Right cardiac atrium (tissue), 5 donors: ENCODE measurements around the gene NEURL2. TPM values are rescaled to one million over a fixed set of nuclear protein-coding genes. Genes with fewer than 3 reads are reported as not detected.
"Not testable (repeated sequence)": the region's sequence is repeated elsewhere in the genome, so short reads cannot be mapped to it uniquely, and the experiment has no call there.

Experiments
- ATAC-seq, 2 donors: fragments of 200-7000 bp; cut with Tn5 transposase; one replicate each; pipeline versions ENCODE4 v1.8.0 to v1.9.1; 2020; ENCODE audit warnings: moderate library complexity in 2 of 2, mild to moderate bottlenecking in 1 of 2
- DNase-seq, 3 donors: peaks; one replicate each; pipeline ENCODE4 v3.0.0-alpha.2; 2020
- H3K27ac ChIP-seq: one replicate; pipeline ENCODE4 v1.5.1; 2013; ENCODE audit warnings: mild to moderate bottlenecking, low read length, control low read depth, moderate library complexity
- H3K27me3 ChIP-seq: one replicate; pipeline ENCODE4 v1.6.1; 2013; ENCODE audit not compliant: control insufficient read depth, insufficient read depth
- H3K4me1 ChIP-seq: one replicate; pipeline ENCODE4 v1.6.1; 2013; ENCODE audit warnings: low read length; ENCODE audit not compliant: control insufficient read depth, insufficient read depth
- H3K4me3 ChIP-seq: one replicate; pipeline ENCODE4 v1.5.1; 2013; ENCODE audit warnings: low read length, control low read depth
- H3K9me3 ChIP-seq: one replicate; pipeline ENCODE4 v1.6.1; 2013; ENCODE audit warnings: low read length; ENCODE audit not compliant: control insufficient read depth
- WGBS: extraction: QIAGEN DNeasy Blood & Tissue Kit; methylation state at CpG from one replicate; pipeline ENCODE4 v1.1.7; 2013; 5-methylcytosine and 5-hydroxymethylcytosine counted together
- intact Hi-C, 4 donors: fragments of 100-400 bp; cut with DNase I; formaldehyde crosslinking; loops; one replicate each; pipeline versions ENCODE4 v1.11.0 to v1.14.0; 2022 to 2023
- polyA plus RNA-seq: library from polyadenylated mRNA; stranded (reverse); fragments of 200-250 nt; gene quantifications from one replicate; pipeline ENCODE4 v1.2.3, GENCODE V29; 2013
- total RNA-seq, 4 donors: library from RNA; stranded (reverse); fragmentation: NEBNext Ultra II Directional; extraction: Animal tissue kit (Norgen Biotek cat#: 25700); gene quantifications; one replicate each; pipeline ENCODE4 v1.2.1, GENCODE V29; 2021
- donor health status: healthy with polysubstance abuse.
- donor health status: DM: no; HTN: yes; CAD: no.
- donor health status: DM: no; HTN: no; CAD: no.
- donor health status: DM: no; HTN: yes; CAD: no; lungs with severe emphysema.
- donor health status: DM: yes; HTN: yes; CAD: no.

The NEURL2 gene
- total and polyA plus RNA-seq, 5 donors = 7.0 to 9.8 (median 7.7) TPM

DNA sequence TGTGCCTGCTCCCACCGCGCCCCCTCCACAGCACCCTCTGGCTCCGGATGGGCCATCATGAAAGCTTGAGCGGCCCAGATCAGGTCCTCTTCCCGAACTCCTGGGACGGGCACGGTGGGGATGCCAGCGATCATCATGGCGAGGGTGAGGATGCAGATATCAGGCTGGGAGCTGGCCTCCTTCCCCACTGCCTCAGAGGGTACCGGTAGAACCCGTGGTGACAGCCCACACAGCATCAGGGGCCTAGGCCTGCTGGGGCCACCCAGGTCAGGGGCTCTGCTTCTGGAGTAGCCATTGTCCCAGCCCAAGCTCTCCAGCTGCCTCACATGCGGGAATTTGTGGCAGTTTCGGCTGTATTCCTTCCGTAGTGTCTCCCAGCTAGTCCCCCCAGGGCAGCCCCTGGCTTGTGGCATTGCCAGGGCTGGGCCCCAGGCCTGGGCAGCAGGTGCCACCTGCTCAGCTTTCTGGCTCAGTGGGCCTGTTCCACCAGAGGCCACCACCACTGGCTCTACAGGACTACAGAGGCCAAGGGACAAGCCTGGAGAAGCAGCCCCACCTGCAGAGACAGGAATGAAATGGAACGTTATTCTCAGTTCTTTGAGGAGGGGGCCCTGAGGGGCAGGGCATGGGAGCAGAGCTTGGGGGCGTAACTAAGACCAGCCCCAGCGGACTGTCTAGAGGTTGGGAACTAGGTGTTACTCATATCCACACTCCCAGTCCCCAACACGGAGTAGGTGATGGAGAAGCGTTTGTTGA is 4.2 kb downstream of the NEURL2 start:
- Histone ChIP-seq H3K9me3 (no peaks in the 10 kb centered on the region), H3K27me3 (no peaks in the 10 kb centered on the region), H3K4me3 (no peak overlapping the region), H3K27ac (no peak overlapping the region), H3K4me1 (no peaks in the 10 kb centered on the region)
- no peak for ATAC-seq
- intact Hi-C loops = no loop called here
- 89% methylated on average over 19 of the region's 19 CpGs for WGBS
- DNase-seq = peak in 1 of 3 donors; percentile 48

- Histone ChIP-seq H3K4me3 (no peak overlapping the region), H3K9me3 (no peaks in the 10 kb centered on the region), H3K4me1 (no peaks in the 10 kb centered on the region), H3K27me3 (no peaks in the 10 kb centered on the region), H3K27ac (no peak overlapping the region)
- WGBS = 79% methylated on average over 9 of the region's 9 CpGs
- ATAC-seq (no peak), DNase-seq (peak in 1 of 3 donors; percentile 17)
- intact Hi-C loops = no loop called here
These were observed 7.9 kb downstream of the NEURL2 start for GRCh38 chr20:45883100-45883469.

- H3K4me1 ChIP-seq = no peaks in the 10 kb centered on the region
These were observed 8.4 kb downstream of the NEURL2 start for GRCh38 chr20:45882469-45883099.

DNA sequence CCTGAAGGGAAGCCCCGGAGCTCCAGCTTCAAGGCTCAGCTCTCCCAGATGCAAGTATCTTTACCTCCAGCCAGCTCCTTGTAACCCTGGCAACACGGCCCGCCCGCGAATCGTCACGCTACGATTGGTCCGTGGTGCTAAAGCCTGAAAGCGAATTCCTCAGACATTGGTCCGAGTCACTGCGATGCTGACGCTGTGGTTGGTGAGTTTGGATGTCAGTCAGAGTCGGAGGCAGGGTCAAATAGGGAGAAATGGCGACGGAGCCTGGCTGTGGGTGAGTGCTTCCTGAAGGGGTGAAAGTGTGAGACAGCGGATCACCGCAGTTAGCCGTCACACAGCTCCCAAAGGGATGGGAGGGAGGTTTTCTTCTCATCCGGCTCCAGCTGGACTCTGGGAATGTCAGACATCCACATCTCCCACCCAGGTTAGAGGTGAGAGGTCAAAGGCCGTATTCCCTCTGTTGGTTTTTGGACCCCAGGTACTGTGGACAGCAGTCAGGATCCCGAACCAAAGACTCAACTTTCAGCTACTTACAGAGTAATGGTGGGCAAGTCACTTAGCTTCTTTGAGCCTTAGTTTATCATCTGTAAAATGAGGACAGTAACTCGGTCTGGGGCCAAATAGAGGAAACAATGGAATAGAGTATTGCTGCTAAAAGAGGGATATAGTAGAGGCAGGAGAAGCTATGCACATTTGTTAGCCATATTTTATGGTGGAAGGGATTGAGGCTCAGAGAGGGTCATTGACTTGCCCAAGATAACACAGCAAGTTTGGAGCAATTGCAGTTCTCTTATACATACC is 9.8 kb downstream of the NEURL2 start, which contains the start of gene ZSWIM1:
Gene ZSWIM1 (plus strand): TSS at position 240 of the 801 bp plus-strand sequence. CDS start 1,366 bp downstream, outside the sequence.
- H3K27me3 ChIP-seq = no peaks in the 10 kb centered on the region
- DNase-seq = peak; percentile 99 to 100 (median 100)
- no peaks in the 10 kb centered on the region for H3K9me3 ChIP-seq
- H3K4me1 ChIP-seq = no peaks in the 10 kb centered on the region
- peak within 1 kb of the TSS; percentile 80 for H3K27ac ChIP-seq
- under 1% methylated on average over 23 of the region's 23 CpGs for WGBS
- peak within 1 kb of the TSS; percentile 69 for H3K4me3 ChIP-seq
- intact Hi-C loops = no loop called here
- peak; percentile 97 for ATAC-seq

More at GRCh38 chr20:45882469-45883099, 8.4 kb downstream of the NEURL2 start:
- ATAC-seq (no peak), DNase-seq (peak in 1 of 3 donors; percentile 23)
- no peak overlapping the region for H3K27ac ChIP-seq
- H3K4me3 ChIP-seq = no peak overlapping the region
- intact Hi-C loops = no loop called here
- WGBS = 82% methylated on average over 4 of the region's 4 CpGs
- H3K27me3 ChIP-seq = no peaks in the 10 kb centered on the region
- H3K9me3 ChIP-seq = no peaks in the 10 kb centered on the region

DNA sequence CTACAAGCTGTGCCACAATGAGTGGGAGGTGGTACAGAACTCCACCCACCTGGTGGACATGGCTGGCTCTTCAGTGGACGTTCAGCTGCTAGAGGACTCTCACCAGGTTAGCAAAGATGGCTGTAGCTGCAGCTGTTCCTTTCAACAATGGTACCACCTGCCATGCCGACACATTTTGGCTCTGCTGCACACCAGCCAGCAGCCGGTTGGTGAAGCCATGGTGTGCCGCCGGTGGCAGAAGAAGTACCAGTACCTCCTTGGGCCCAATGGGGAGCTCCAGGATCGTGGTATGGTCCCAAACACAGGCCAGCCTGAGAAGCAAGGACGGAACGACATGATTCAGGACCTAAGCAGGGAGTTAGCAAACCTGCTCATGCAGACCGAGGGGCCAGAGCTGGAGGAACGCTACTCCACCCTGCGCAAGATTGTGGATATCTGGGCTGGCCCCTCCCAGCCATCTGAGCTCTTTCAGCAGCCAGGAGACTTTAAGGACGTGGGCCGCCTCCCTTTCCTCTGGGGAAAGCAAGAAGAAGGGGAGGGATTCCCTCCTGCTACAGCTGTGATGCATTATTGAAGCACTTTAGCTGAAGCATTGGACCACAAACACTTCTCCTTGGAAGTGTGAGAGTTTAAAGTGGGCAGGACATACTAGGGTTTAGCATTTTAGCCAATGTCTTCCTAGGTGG is 12.8 kb downstream of the NEURL2 start:
- Histone ChIP-seq H3K4me3 (no peak overlapping the region), H3K9me3 (no peaks in the 10 kb centered on the region), H3K4me1 (no peaks in the 10 kb centered on the region), H3K27me3 (no peaks in the 10 kb centered on the region), H3K27ac (no peak overlapping the region)
- 77% methylated on average over 13 of the region's 13 CpGs for WGBS
- intact Hi-C loops = no loop called here
- DNase-seq (peak; percentile 43 to 79 (median 44)), ATAC-seq (peak; percentile 7 to 17)

DNA sequence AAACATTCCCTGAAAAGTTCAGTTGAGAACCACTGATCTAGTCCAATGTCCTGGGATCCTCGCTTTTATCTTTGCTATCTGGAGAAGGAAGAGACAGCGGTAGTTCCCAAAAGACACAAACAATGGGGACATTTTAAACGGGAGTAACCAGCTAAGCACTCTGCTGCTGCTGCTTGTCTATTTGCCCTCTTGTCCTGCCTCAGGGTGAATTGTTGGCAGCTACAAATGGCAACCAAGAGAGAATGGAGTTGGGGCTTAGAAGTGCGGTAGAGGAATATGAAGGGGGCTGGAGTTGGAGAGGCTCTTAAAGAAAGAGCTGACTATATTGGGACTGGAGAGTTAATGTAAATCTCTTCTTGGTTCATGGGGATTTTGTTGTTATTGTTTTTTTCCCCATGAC is 16.4 kb downstream of the NEURL2 start:
- H3K27ac ChIP-seq = no peak overlapping the region
- intact Hi-C loops = no loop called here

GRCh38 chr20:45874104-45874481 is 16.9 kb downstream of the NEURL2 start:
- peak in 1 of 3 donors; percentile 18 for DNase-seq
- 91% methylated on average over 10 of the region's 10 CpGs for WGBS
- ATAC-seq, H3K4me3 ChIP-seq, H3K27me3 ChIP-seq, H3K27ac ChIP-seq, H3K9me3 ChIP-seq, intact Hi-C loops, H3K4me1 ChIP-seq: not testable (repeated sequence)

More for the DNA sequence above, 16.4 kb downstream of the NEURL2 start:
- ATAC-seq = no peak
- 77% methylated on average over 4 of the region's 4 CpGs for WGBS
- DNase-seq = no peak
- Histone ChIP-seq H3K9me3 (no peaks in the 10 kb centered on the region), H3K4me3 (no peak overlapping the region), H3K27me3 (no peaks in the 10 kb centered on the region), H3K4me1 (no peaks in the 10 kb centered on the region)

GRCh38 chr20:45873409-45874103 is 17.5 kb downstream of the NEURL2 start:
- Histone ChIP-seq H3K4me3 (no peak overlapping the region), H3K4me1 (no peaks in the 10 kb centered on the region), H3K27ac (no peak overlapping the region), H3K27me3 (no peaks in the 10 kb centered on the region), H3K9me3 (no peaks in the 10 kb centered on the region)
- DNase-seq (no peak), ATAC-seq (no peak)
- WGBS = 26% methylated on average over 1 of the region's 1 CpG
- intact Hi-C loops = no loop called here

GRCh38 chr20:45872626-45873025 is 18.4 kb downstream of the NEURL2 start:
- intact Hi-C loops = no loop called here
- Histone ChIP-seq H3K27me3 (no peaks in the 10 kb centered on the region), H3K4me3 (no peak overlapping the region), H3K4me1 (no peaks in the 10 kb centered on the region), H3K27ac (no peak overlapping the region), H3K9me3 (no peaks in the 10 kb centered on the region)
- ATAC-seq (no peak), DNase-seq (no peak)
- WGBS = 89% methylated on average over 4 of the region's 4 CpGs

GRCh38 chr20:45867819-45868176 is 23.2 kb downstream of the NEURL2 start:
- Histone ChIP-seq H3K27me3 (no peaks in the 10 kb centered on the region), H3K27ac (no peak overlapping the region), H3K4me3 (no peak overlapping the region), H3K4me1 (no peaks in the 10 kb centered on the region), H3K9me3 (no peaks in the 10 kb centered on the region)
- intact Hi-C loops = no loop called here
- ATAC-seq = no peak
- no peak for DNase-seq
